ENCODE results near the gene SART3.
"Not testable (repeated sequence)": the region's sequence is repeated elsewhere in the genome, so short reads cannot be mapped to it uniquely, and the experiment has no call there.

SART3 gene

GRCh38 chr12:108597559-108598471 is 36.8 kb upstream of the SART3 start, which contains the start of gene TMEM119:
TSS of gene TMEM119 (minus strand) at chr12:108598084. CDS start at chr12:108592383, 5,701 bp downstream.
- DNase-seq, result no peak

GRCh38 chr12:108596854-108597558 is 36.0 kb upstream of the SART3 start:
- no peak for DNase-seq

- DNase-seq, result no peak
These were observed 35.0 kb upstream of the SART3 start for GRCh38 chr12:108595711-108596647.

- no peak for DNase-seq
These were observed 34.2 kb upstream of the SART3 start for GRCh38 chr12:108594960-108595710.

GRCh38 chr12:108594323-108594903 is 33.4 kb upstream of the SART3 start:
- no peak for DNase-seq

- DNase-seq, result no peak
These were observed 31.3 kb upstream of the SART3 start for GRCh38 chr12:108592033-108592909.

- DNase-seq, result no peak
These were observed 30.5 kb upstream of the SART3 start for GRCh38 chr12:108591267-108591980.

- not testable (repeated sequence) for DNase-seq
These were observed 29.5 kb upstream of the SART3 start for GRCh38 chr12:108590463-108590862.

GRCh38 chr12:108589840-108590229 is 28.9 kb upstream of the SART3 start:
- no peak for DNase-seq

- DNase-seq, result no peak
These were observed 28.3 kb upstream of the SART3 start for GRCh38 chr12:108589028-108589839.

GRCh38 chr12:108587826-108588225 is 26.9 kb upstream of the SART3 start:
- no peak for DNase-seq

- DNase-seq, result no peak
These were observed 25.3 kb upstream of the SART3 start for GRCh38 chr12:108586306-108586705.

- no peak for DNase-seq
These were observed 24.9 kb upstream of the SART3 start for GRCh38 chr12:108585864-108586263.

- DNase-seq, result no peak
These were observed 23.6 kb upstream of the SART3 start for GRCh38 chr12:108584456-108585065.

GRCh38 chr12:108583991-108584390 is 23.0 kb upstream of the SART3 start:
- DNase-seq, result no peak

GRCh38 chr12:108582978-108583770 is 22.2 kb upstream of the SART3 start:
- DNase-seq, result no peak

- DNase-seq, result no peak
These were observed 21.5 kb upstream of the SART3 start for GRCh38 chr12:108582509-108582908.

All from CD4-positive, alpha-beta T cell treated with Interleukin-10 for 1 hour (primary cell).